Neural crest cell (in vitro differentiated cells): ENCODE results near the gene HS6ST2. TPM values are rescaled to one million over a fixed set of nuclear protein-coding genes. Genes with fewer than 3 reads are reported as not detected.
A peak's percentile ranks its signal among the peaks of the same experiment; 100 is the strongest.

Experiments used
- DNase-seq: peaks from one replicate; pipeline ENCODE4 v3.0.0; 2021; ENCODE audit warnings: low read depth, mixed read lengths, low spot score
- H3K27ac Mint-ChIP-seq: one replicate; pipeline ENCODE4 v1.8.0; 2021; ENCODE audit warnings: mild to moderate bottlenecking, mixed read lengths; ENCODE audit not compliant: unreplicated experiment
- H3K27me3 Mint-ChIP-seq: 2 replicates; pipeline ENCODE4 v1.8.0; 2021; ENCODE audit warnings: low read depth, mild to moderate bottlenecking, mixed read lengths
- H3K36me3 Mint-ChIP-seq: 2 replicates; pipeline ENCODE4 v1.8.0; 2021; ENCODE audit warnings: low read depth, mild to moderate bottlenecking, mixed read lengths
- H3K4me1 Mint-ChIP-seq: 2 replicates; pipeline ENCODE4 v1.8.0; 2021; ENCODE audit warnings: mixed read lengths
- H3K4me3 Mint-ChIP-seq: one replicate; pipeline ENCODE4 v1.8.0; 2021; ENCODE audit warnings: mild to moderate bottlenecking, mixed read lengths
- H3K9me3 Mint-ChIP-seq: 2 replicates; pipeline ENCODE4 v1.8.0; 2021; ENCODE audit warnings: mixed read lengths
- total RNA-seq: library from RNA; stranded (reverse); gene quantifications from 2 replicates; pipeline ENCODE4 v1.2.1, GENCODE V29; 2021
- TF ChIP-seq, protein P1 (sequence below): fragments of 200-600 bp; sonication (generic); conservative IDR thresholded peaks from 2 replicates; pipeline ENCODE4 v1.5.0; 2021; ENCODE audit warnings: antibody characterized with exemption, mild to moderate bottlenecking

Gene HS6ST2
- total RNA-seq, 1 donor from 2014 or later: 13.9 TPM

DNA sequence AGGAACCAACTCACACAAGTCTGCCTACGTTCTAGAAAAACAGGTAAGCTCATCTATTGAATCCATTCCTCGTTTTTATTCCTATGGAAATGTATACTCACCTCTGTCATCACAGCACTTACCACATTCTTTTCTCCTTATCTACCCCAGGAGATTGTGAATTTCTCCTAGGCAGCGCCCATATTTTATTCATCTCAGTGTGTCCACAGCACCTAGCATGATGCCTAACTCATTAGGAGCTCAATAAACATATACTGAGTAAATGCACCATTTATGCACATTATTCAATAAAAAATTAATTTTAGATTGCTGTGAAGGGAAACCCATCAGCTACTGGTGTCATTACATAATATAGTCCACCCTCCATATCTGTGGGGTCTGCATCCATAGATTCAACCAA is 363.4 kb downstream of the HS6ST2 start:
- H3K9me3 Mint-ChIP-seq: no peaks in the 10 kb centered on the region
- H3K27ac Mint-ChIP-seq: no peak overlapping the region
- H3K4me1 Mint-ChIP-seq: peaks cover 6% of the 10 kb centered on the region
- no peaks in the 10 kb centered on the region for H3K36me3 Mint-ChIP-seq
- H3K4me3 Mint-ChIP-seq: no peak overlapping the region
- no peaks in the 10 kb centered on the region for H3K27me3 Mint-ChIP-seq
- TF ChIP-seq, protein P1, sequence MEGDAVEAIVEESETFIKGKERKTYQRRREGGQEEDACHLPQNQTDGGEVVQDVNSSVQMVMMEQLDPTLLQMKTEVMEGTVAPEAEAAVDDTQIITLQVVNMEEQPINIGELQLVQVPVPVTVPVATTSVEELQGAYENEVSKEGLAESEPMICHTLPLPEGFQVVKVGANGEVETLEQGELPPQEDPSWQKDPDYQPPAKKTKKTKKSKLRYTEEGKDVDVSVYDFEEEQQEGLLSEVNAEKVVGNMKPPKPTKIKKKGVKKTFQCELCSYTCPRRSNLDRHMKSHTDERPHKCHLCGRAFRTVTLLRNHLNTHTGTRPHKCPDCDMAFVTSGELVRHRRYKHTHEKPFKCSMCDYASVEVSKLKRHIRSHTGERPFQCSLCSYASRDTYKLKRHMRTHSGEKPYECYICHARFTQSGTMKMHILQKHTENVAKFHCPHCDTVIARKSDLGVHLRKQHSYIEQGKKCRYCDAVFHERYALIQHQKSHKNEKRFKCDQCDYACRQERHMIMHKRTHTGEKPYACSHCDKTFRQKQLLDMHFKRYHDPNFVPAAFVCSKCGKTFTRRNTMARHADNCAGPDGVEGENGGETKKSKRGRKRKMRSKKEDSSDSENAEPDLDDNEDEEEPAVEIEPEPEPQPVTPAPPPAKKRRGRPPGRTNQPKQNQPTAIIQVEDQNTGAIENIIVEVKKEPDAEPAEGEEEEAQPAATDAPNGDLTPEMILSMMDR: no peak
- DNase-seq: no peak

DNA sequence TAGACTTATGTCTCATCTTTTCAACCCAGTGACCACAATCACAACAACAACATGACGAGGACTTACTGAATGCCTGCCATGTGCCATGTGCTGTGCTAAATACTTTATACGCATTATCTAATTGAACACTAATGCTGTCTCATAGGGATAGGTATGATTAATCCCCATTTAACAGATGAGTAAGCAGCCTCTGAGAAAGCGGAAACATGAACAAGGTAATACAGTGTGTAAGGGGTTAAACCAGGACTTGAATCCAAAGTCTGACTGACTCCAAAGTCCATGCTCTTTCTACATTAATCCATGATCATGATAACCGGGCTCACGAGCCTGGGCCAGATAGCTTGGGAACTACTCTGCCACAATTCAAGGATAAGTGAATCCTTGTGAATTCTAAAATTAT is 364.3 kb downstream of the HS6ST2 start:
- Mint-ChIP-seq H3K4me1 (peaks cover 6% of the 10 kb centered on the region), H3K36me3 (no peaks in the 10 kb centered on the region), H3K27ac (no peak overlapping the region), H3K27me3 (no peaks in the 10 kb centered on the region), H3K9me3 (no peaks in the 10 kb centered on the region), H3K4me3 (no peak overlapping the region)
- TF ChIP-seq, protein P1: no peak
- DNase-seq: no peak

- Mint-ChIP-seq H3K9me3 (no peaks in the 10 kb centered on the region), H3K4me1 (peaks cover 6% of the 10 kb centered on the region), H3K27me3 (no peaks in the 10 kb centered on the region), H3K27ac (no peak overlapping the region), H3K36me3 (no peaks in the 10 kb centered on the region), H3K4me3 (no peak overlapping the region)
- TF ChIP-seq, protein P1: peak; percentile 58
- peak; percentile 9 for DNase-seq
These were observed 365.5 kb downstream of the HS6ST2 start for GRCh38 chrX:132592880-132593279.

DNA sequence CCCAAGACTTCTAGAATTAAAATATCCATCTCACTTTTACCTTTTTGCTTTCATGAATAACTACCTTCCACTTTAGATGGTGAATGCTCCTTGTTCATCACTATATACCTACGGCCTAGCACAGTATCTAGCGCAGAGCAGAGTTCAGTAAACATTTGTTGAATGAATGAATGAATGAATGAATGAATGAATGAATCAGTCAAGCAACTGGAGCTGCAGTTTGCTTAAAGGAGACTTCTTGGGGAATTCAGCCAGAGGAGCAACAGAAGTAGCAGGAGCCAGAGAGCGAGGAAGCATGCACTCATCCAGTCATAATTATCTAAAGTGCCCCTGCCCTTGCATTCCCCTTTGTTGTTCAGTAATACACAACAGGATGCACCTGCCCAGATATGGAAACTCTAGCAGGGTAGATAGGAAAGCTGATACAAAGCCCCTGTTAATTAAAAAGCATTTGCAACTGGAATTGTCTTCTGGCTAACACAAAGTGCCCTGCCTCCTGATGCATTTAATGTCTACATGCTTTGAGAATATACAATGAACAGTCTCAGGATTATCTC is 366.6 kb downstream of the HS6ST2 start:
- TF ChIP-seq, protein P1: no peak
- no peaks in the 10 kb centered on the region for H3K36me3 Mint-ChIP-seq
- no peaks in the 10 kb centered on the region for H3K9me3 Mint-ChIP-seq
- H3K27ac Mint-ChIP-seq: no peak overlapping the region
- DNase-seq: no peak
- no peaks in the 10 kb centered on the region for H3K27me3 Mint-ChIP-seq
- no peak overlapping the region for H3K4me3 Mint-ChIP-seq
- H3K4me1 Mint-ChIP-seq: peaks cover 6% of the 10 kb centered on the region

- no peak overlapping the region for H3K27ac Mint-ChIP-seq
- no peaks in the 10 kb centered on the region for H3K9me3 Mint-ChIP-seq
- H3K4me1 Mint-ChIP-seq: peaks cover 6% of the 10 kb centered on the region
- TF ChIP-seq, protein P1: no peak
- H3K27me3 Mint-ChIP-seq: no peaks in the 10 kb centered on the region
- H3K36me3 Mint-ChIP-seq: no peaks in the 10 kb centered on the region
- no peak overlapping the region for H3K4me3 Mint-ChIP-seq
- no peak for DNase-seq
These were observed 367.9 kb downstream of the HS6ST2 start for GRCh38 chrX:132590350-132591026.
